T-helper 1 cell treated with Interleukin-12 subunit alpha and Interleukin-12 subunit beta and Interleukin-4 antibody, amounts not matched to agents 30 μg/mL and 1 μg/mL, for 36 hours (primary cell): ENCODE data around the gene EIF2B4.

ENCODE experiments used
- H3K27ac Mint-ChIP-seq: one replicate; pipeline ENCODE4 v1.8.0; 2021; ENCODE audit warnings: mild to moderate bottlenecking, mixed read lengths
- H3K27me3 Mint-ChIP-seq: one replicate; pipeline ENCODE4 v1.8.0; 2021; ENCODE audit warnings: low read depth, mixed read lengths
- H3K36me3 Mint-ChIP-seq: one replicate; pipeline ENCODE4 v1.8.0; 2021; ENCODE audit warnings: low read depth, mixed read lengths
- H3K4me1 Mint-ChIP-seq: one replicate; pipeline ENCODE4 v1.8.0; 2021; ENCODE audit warnings: low read depth, mixed read lengths
- H3K4me3 Mint-ChIP-seq: one replicate; pipeline ENCODE4 v1.8.0; 2021; ENCODE audit warnings: mild to moderate bottlenecking, moderate library complexity, mixed read lengths
- H3K9me3 Mint-ChIP-seq: one replicate; pipeline ENCODE4 v1.8.0; 2021; ENCODE audit warnings: mixed read lengths

The EIF2B4 gene

DNA sequence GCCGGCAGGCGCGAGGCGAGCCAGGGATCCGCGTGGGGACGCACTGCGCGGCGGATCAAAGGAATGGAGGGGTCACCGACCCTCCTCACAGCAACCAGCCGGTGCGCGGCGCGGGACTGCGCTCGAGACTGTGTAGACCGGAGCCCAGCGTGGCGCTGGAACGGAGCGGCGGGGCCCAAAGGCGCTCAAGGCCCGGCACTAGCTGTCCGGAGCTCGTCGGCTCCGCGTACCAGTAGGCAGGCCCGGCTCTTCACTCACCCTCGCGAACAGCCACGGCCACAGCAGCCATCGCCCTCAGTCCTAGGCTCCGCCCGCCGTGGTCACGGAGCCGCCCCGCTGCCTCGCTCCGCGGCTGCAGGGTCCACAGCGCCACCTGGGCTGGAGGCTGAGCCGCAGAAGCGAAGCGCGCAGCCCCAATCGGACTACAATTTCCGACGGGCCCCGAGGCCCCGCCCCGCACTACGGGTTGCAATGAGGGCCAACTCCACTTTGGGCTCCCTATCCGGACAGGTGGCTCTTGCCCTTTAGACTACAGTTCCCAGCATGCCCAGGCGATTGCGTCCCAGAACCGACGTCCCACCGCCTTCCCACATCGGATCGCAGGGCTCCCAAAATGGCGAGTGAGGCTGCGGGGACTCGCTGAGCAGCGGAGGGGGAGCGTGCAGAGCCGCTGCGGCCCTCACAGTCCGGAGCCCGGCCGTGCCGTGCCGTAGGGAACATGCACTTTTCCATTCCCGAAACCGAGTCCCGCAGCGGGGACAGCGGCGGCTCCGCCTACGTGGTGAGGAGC, at the start of gene EIF2B4, which contains the start of gene SNX17:
EIF2B4 (minus strand) TSS at position 313 of the 790 bp plus-strand sequence; CDS start at position 289, 24 bp downstream.
SNX17 (plus strand) TSS at position 591 of the 790 bp plus-strand sequence; CDS start at position 719, 128 bp downstream.
- Mint-ChIP-seq H3K9me3 (no peaks in the 10 kb centered on the region), H3K4me1 (peaks cover 40% of the 10 kb centered on the region), H3K27me3 (no peaks in the 10 kb centered on the region), H3K27ac (peak within 1 kb of the TSS; percentile 95), H3K4me3 (peak within 1 kb of the TSS; percentile 98), H3K36me3 (peaks cover 51% of the 10 kb centered on the region)

DNA sequence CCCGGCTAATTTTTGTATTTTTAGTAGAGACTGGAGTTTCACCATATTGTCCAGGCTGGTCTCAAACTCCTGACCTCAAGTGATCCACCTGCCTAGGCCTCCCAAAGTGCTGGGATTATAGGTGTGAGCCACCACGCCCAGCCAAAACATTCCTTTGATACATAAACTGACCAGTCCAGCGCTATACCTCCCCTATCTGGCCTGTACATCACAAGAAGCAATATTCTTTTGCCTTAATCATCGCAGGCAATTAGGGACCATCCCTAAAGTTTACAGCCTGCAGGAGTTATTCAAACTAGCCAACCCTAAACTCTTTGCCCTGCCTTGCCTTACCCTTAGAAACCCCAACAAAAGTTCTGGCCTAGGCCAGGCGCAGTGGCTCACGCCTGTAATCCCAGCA, 46.0 kb upstream of the EIF2B4 start:
- Mint-ChIP-seq H3K4me1 (peaks cover 3% of the 10 kb centered on the region), H3K27me3 (peaks cover 10% of the 10 kb centered on the region), H3K9me3 (no peaks in the 10 kb centered on the region), H3K27ac (no peak overlapping the region), H3K36me3 (peaks cover 2% of the 10 kb centered on the region), H3K4me3 (no peak overlapping the region)

DNA sequence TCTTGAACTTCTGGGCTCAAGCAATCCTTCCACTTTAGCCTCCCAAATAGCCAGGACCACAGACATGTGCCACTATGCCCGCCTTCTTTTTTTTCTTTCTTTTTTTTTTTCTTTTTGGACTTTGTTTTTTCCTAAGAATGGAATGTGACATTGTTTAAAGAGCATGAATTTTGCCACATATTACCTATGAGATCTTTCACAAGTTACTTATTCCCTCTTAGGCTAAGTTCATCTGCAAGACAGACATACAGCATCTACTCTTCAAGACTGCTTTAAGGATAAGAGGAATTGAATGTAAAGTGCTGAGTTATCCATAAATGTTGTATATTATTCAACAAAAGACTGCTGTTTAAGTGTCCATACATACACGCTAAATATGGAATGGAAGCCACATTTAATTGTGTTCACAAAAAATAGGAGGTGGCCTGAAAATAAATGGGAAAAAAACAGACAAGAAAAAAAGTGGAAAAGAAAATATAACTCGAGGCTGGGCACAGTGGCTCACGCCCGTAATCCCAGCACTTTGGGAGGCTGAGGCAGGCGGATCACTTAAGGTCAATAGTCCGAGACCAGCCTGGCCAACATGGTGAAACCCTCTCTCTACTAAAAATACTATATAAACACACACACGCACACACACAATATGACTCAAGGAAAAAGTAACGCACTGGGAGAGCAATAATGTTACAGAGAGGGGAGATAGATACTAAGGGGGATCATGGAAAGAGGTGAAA, 42.4 kb upstream of the EIF2B4 start:
- Mint-ChIP-seq H3K4me1 (peaks cover 16% of the 10 kb centered on the region), H3K4me3 (no peak overlapping the region), H3K9me3 (no peaks in the 10 kb centered on the region), H3K27me3 (peaks cover 7% of the 10 kb centered on the region), H3K27ac (no peak overlapping the region), H3K36me3 (peaks cover 7% of the 10 kb centered on the region)

DNA sequence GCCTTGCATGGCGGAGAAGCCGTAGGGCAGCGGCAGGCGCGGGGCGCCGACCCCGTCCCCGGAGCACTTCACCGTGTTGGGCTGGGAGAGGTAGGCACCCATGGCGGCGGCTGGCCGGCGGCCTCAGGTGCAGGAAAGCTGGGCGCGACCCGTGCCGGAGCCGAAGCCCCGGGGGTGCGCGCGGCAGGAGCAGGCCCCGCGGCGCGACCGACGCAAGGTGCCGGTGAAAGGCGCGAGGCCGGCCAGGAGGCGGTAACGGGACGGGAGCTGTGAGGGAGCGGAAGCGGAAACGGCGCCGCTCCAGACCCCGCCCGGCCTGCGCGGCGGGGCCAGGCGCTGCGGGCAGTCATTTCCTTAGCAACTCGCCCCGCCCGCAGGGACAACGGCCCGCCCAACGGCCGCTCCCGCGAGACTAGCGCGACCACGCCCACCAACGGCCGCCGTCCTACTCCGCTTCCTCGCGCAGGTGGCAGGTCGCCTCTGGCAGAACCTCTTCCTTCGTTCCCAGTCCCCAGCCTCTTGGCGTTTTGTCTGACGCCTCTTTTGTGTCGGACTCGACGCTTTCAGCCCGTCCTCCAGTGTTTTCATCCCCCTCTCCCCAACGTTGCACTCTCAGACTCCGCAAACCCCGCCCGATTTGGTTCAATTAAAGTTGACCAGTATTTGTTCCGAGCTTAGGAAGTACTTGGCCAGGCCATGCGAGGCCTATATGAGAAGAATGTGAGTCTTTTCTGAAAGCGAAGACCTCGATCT, 39.4 kb upstream of the EIF2B4 start, which contains the start of gene PPM1G:
PPM1G (minus strand) TSS at position 271 of the 753 bp plus-strand sequence; CDS start at position 102, 169 bp downstream.
- Mint-ChIP-seq H3K4me1 (peaks cover 28% of the 10 kb centered on the region), H3K4me3 (peak within 1 kb of the TSS; percentile 84), H3K36me3 (peaks cover 14% of the 10 kb centered on the region), H3K27me3 (peaks cover 7% of the 10 kb centered on the region), H3K9me3 (no peaks in the 10 kb centered on the region), H3K27ac (peak within 1 kb of the TSS; percentile 96)

DNA sequence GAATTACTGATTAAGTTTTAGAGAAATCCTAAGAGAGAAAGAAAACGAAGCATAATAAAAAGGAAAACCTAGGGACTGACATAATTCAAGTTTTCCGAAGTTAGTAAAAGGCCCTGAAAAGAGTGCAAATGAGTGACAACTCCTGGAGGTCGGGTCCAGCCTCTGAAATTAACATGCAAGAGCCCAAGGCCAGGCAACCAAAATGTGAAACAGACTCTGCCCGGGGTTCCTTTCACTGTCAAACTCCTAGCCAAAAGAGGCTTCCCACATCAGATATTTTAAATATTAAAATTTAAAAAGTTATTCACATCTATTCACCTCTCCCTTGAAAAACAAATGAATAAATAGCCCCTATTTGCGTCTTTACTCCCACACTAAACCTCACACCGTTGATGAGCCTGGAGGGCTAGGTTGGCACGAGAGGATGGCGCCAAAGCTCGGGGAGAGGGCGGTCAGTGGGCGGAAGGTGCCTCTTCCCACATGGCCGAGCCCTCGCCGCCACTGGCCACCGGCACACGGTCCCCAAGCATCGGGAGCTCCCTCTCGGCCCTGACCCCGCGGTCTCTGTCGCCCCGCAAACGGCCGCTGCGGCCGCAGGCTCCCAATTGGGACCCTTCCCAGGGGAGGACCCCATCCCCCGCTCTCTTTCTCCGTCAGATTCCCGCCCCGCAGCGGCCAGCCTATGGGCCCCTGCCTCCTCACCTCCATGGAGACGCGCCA, 38.6 kb upstream of the EIF2B4 start:
- H3K27ac Mint-ChIP-seq: peak overlapping the region; percentile 72
- peaks cover 14% of the 10 kb centered on the region for H3K36me3 Mint-ChIP-seq
- no peaks in the 10 kb centered on the region for H3K9me3 Mint-ChIP-seq
- peaks cover 7% of the 10 kb centered on the region for H3K27me3 Mint-ChIP-seq
- H3K4me1 Mint-ChIP-seq: peaks cover 28% of the 10 kb centered on the region
- H3K4me3 Mint-ChIP-seq: peak overlapping the region; percentile 84

DNA sequence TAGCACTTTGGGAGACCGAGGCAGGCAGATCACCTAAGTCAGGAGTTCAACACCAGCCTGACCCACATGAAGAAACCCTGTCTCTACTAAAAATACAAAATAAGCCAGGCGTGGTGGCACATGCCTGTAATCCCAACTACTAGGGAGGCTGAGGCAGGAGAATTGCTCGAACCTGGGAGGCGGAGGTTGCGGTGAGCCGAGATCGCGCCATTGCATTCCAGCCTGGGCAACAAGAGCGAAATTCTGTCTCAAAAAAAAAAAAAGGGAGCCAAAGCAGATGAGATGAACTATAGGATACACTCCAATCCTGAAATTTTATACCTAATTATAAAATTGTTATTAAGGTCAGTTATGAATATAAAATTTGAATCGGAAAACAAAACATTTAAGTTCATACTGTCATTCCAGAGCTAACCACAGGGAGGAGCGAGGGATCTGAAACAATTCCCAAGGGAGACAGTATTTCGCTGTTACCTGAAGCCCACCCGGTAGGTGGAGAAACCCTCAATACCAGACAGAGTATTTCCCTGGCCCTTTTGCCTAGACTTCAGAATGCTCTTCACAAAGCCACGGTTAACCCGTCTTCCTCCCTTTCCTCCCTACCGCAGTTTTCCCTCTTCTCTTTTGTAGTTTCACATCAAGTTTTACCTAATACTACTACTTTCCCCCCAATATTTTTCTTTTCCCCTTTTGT, 37.8 kb upstream of the EIF2B4 start:
- H3K4me3 Mint-ChIP-seq: peak overlapping the region; percentile 84
- H3K27ac Mint-ChIP-seq: peak overlapping the region; percentile 57
- peaks cover 29% of the 10 kb centered on the region for H3K4me1 Mint-ChIP-seq
- H3K27me3 Mint-ChIP-seq: peaks cover 5% of the 10 kb centered on the region
- H3K36me3 Mint-ChIP-seq: peaks cover 17% of the 10 kb centered on the region
- no peaks in the 10 kb centered on the region for H3K9me3 Mint-ChIP-seq

DNA sequence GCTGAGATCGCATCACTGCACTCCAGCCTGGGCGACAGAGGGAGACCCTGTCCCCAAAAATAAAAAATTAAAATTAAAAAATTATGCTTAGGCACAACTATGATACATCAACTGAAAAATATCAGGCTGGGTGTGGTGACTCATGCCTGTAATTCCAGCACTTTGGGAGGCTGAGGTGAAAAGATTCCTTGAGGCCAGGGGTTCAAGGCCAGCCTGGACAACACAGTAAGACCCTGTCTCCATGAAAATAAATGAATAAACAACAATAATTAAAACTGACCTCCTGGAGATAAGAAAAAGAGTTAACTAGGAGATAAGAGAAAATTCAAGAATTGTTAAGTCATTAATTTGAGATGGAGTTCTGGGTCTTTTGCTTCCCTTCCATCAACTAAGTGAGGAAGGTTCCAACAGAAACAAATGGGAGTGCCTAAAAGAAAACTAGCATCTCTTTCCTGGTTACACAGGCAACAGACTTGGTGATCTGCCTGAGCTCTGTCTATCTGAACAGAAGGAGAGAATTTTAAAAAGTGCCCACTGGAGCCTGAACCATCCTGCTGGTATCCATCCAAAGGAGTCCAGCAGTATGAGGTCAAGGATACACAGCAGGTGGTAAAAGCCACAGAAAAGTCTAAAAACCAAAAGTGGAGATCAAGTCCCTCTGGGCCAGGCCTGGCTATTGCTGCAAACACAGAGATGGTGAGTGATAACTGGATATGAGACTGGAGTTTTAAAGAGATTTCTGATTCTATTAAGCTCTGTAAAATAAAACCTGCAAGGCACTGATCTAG, 30.4 kb upstream of the EIF2B4 start:
- Mint-ChIP-seq H3K9me3 (no peaks in the 10 kb centered on the region), H3K4me3 (no peak overlapping the region), H3K4me1 (peaks cover 17% of the 10 kb centered on the region), H3K27me3 (no peaks in the 10 kb centered on the region), H3K36me3 (peaks cover 9% of the 10 kb centered on the region), H3K27ac (peak overlapping the region; percentile 68)

DNA sequence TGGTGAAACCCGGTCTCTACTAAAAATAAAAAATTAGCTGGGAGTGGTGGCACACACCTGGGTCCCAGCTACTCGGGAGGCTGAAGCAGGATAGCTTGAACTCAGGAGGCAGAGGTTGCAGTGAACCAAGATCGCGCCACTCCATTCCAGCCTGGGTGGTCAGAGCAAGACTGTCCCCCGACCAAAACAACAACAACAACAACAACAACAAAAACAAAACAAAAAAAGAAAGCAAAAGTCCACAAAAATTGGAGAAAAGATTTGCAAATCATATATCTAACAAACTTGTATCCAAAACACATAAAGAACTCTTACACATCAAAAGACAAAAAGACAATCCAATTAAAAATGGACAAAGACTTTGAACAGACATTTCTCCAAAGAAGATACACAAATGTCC, 28.8 kb upstream of the EIF2B4 start:
- Mint-ChIP-seq H3K36me3 (peaks cover 9% of the 10 kb centered on the region), H3K27ac (no peak overlapping the region), H3K4me3 (no peak overlapping the region), H3K4me1 (peaks cover 20% of the 10 kb centered on the region), H3K9me3 (no peaks in the 10 kb centered on the region), H3K27me3 (no peaks in the 10 kb centered on the region)

DNA sequence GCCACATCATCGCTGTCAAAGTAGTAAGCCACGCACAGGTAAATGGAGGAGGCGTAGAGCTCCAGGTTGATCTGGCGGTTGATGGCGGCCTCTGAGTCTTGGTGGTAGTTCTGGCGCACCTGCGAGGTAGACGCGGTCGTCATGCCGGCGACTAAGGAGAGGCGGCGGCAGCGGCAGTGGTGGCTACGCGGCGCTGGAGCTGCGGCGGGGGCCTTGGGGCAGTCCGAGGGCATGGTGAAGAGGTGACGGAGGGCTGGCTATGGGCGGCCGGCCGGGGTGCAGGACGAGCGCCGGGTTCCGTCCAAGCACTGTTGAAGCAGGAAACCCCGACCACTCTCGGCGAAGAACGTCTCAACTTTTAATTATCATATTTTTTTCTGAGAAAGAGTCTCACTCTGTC, 23.1 kb upstream of the EIF2B4 start:
- peaks cover 18% of the 10 kb centered on the region for H3K36me3 Mint-ChIP-seq
- H3K27me3 Mint-ChIP-seq: no peaks in the 10 kb centered on the region
- peaks cover 20% of the 10 kb centered on the region for H3K4me1 Mint-ChIP-seq
- H3K27ac Mint-ChIP-seq: no peak overlapping the region
- no peak overlapping the region for H3K4me3 Mint-ChIP-seq
- H3K9me3 Mint-ChIP-seq: no peaks in the 10 kb centered on the region

DNA sequence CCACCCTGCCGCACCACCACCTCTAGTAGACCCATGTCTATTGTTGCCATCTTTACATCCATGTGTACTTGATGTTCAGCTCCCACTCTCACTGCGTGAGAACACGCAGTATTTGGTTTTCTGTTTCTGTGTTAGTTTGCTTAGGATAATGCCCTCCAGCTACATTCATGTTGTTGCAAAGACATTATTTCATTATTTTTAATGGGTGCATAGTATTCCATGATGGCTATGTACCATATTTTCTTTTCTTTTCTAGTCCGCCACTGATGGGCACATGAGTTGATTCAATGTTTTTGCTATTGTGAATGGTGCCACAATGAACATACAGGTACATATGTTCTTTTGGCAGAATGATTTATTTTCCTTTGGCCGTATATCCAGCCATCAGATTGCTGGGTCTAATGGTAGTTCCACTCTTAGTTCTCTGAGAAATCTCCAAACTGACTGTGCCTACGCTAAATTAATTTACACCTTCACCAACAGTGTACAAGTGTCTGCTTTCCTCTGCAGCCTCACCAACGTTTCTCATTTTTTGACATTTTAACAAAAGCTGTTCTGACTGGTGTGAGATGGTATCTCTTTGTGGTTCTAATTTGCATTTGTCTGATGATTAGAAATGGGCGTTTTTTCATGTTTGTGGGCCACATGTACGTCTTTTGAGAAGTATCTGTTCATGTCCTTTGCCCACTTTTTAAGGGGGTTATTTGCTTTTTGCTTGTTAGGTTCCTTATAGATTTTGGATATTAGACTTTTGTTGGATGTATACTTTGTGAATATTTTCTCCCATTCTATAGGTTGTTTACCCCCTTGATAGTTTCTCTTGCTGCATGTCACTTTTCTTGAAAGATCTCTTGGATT, 20.9 kb upstream of the EIF2B4 start:
- Mint-ChIP-seq H3K27ac (peak overlapping the region; percentile 58), H3K36me3 (peaks cover 19% of the 10 kb centered on the region), H3K27me3 (no peaks in the 10 kb centered on the region), H3K4me3 (no peak overlapping the region), H3K9me3 (no peaks in the 10 kb centered on the region), H3K4me1 (peaks cover 19% of the 10 kb centered on the region)

DNA sequence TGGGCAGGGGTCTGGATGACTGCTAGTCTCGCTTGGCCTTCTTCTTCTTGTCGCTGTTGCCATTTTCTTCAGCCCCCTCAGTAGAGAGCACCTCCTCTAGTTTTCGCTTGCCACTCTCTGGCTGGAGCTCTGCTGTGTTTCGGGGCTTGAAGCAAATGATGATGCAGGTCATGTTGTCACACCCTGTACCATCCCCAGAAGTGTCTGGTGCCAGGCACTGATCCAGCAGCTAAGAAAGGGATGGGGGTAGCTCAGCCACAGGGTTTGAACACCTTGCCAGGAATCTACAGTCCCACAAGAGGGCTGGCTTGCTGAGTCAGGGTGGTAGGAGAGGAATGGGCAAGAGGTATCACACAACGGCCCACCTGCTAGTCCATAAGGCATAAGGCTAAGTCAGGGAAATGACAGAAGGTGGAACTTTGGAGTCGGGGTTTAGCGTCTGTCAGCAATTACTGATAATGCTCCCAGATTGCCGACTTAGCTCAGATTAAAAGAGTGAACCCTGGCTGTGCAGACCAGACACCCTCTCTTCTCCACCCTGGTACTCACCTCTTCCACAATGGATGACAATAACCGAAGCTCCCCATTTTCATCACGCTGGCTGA, 11.5 kb upstream of the EIF2B4 start:
- no peaks in the 10 kb centered on the region for H3K27me3 Mint-ChIP-seq
- H3K4me3 Mint-ChIP-seq: peak overlapping the region; percentile 87
- H3K9me3 Mint-ChIP-seq: no peaks in the 10 kb centered on the region
- H3K4me1 Mint-ChIP-seq: peaks cover 28% of the 10 kb centered on the region
- peaks cover 48% of the 10 kb centered on the region for H3K36me3 Mint-ChIP-seq
- H3K27ac Mint-ChIP-seq: peak overlapping the region; percentile 92
